Neuronal stem cell (in vitro differentiated cells): ENCODE measurements around the gene RBM7.

Source experiments
- DNase-seq: peaks from one replicate; pipeline ENCODE4 v3.0.0-alpha.2; 2013; ENCODE audit warnings: low spot score
- H2AFZ ChIP-seq: one replicate; pipeline ENCODE4 v1.6.1; 2013; ENCODE audit warnings: mild to moderate bottlenecking, low read length, inconsistent platforms
- H2AK5ac ChIP-seq: 2 replicates; pipeline ENCODE4 v1.6.1; 2013; ENCODE audit warnings: low read depth, mild to moderate bottlenecking, inconsistent platforms, low read length, moderate library complexity, mixed read lengths
- H2BK120ac ChIP-seq: 2 replicates; pipeline ENCODE4 v1.6.1; 2013; ENCODE audit warnings: low read depth, mild to moderate bottlenecking, inconsistent platforms, low read length, moderate library complexity, mixed read lengths
- H2BK12ac ChIP-seq: one replicate; pipeline ENCODE4 v1.6.1; 2013; ENCODE audit warnings: low read length, inconsistent platforms
- H2BK15ac ChIP-seq: 2 replicates; pipeline ENCODE4 v1.6.1; 2013; ENCODE audit warnings: mild to moderate bottlenecking, low read length, inconsistent platforms, mixed read lengths
- H2BK5ac ChIP-seq: one replicate; pipeline ENCODE4 v1.6.1; 2013; ENCODE audit warnings: inconsistent platforms, mild to moderate bottlenecking, low read length, moderate library complexity
- H3K14ac ChIP-seq: one replicate; pipeline ENCODE4 v1.6.1; 2013; ENCODE audit warnings: low read length, inconsistent platforms
- H3K18ac ChIP-seq: 2 replicates; pipeline ENCODE4 v1.6.1; 2013; ENCODE audit warnings: low read length, inconsistent platforms
- H3K23ac ChIP-seq: 2 replicates; pipeline ENCODE4 v1.6.1; 2013; ENCODE audit warnings: low read depth, mild to moderate bottlenecking, mixed read lengths, low read length, inconsistent platforms; ENCODE audit not compliant: poor library complexity
- H3K27ac ChIP-seq: replicated peaks from 3 replicates; pipeline ENCODE4 v1.5.1; 2013; ENCODE audit warnings: low read length, inconsistent platforms
- H3K27me3 ChIP-seq, 3 experiments: 2 replicates each; pipeline ENCODE4 v1.6.1; 2013; ENCODE audit warnings: low read length in 3 of 3, mild to moderate bottlenecking in 2 of 3, inconsistent platforms in 1 of 3, low read depth in 1 of 3, mixed read lengths in 1 of 3, moderate library complexity in 1 of 3; ENCODE audit not compliant: control insufficient read depth in 3 of 3, insufficient read depth in 3 of 3
- H3K36me3 ChIP-seq, 2 donors: replicated peaks in 1 of 2; 2 replicates each; pipeline ENCODE4 v1.6.1; 2013; ENCODE audit warnings: low read length in 2 of 2; ENCODE audit not compliant: control insufficient read depth in 2 of 2, insufficient read depth in 2 of 2
- H3K4ac ChIP-seq: 2 replicates; pipeline ENCODE4 v1.6.1; 2013; ENCODE audit warnings: inconsistent platforms, mild to moderate bottlenecking, low read length, moderate library complexity
- H3K4me1 ChIP-seq, 2 donors: 1 replicate in 1 of 2; 2 replicates in 1 of 2; pipeline ENCODE4 v1.6.1; 2013; ENCODE audit warnings: low read length in 2 of 2, low read depth in 1 of 2; ENCODE audit not compliant: control insufficient read depth in 2 of 2, insufficient read depth in 1 of 2
- H3K4me2 ChIP-seq: one replicate; pipeline ENCODE4 v1.6.1; 2013; ENCODE audit warnings: mild to moderate bottlenecking, low read length, inconsistent platforms; ENCODE audit not compliant: insufficient read depth, poor library complexity, severe bottlenecking
- H3K4me3 ChIP-seq, 2 donors: 2 replicates each; pipeline ENCODE4 v1.5.1; 2013; ENCODE audit warnings: low read length in 2 of 2, mild to moderate bottlenecking in 2 of 2, inconsistent platforms in 1 of 2, moderate library complexity in 1 of 2
- H3K79me1 ChIP-seq: one replicate; pipeline ENCODE4 v1.6.1; 2013; ENCODE audit warnings: low read depth, mild to moderate bottlenecking, inconsistent platforms, low read length, moderate library complexity
- H3K9ac ChIP-seq: one replicate; pipeline ENCODE4 v1.6.1; 2013; ENCODE audit warnings: mild to moderate bottlenecking, low read depth, low read length, inconsistent platforms; ENCODE audit not compliant: poor library complexity
- H3K9me3 ChIP-seq, 2 donors: replicated peaks in 1 of 2; 2 replicates each; pipeline versions ENCODE3 to v1.6.1; 2013; ENCODE audit warnings: low read length in 2 of 2, mild to moderate bottlenecking in 2 of 2, inconsistent platforms in 1 of 2, low read depth in 1 of 2, mixed read lengths in 1 of 2, moderate library complexity in 1 of 2; ENCODE audit not compliant: control insufficient read depth in 2 of 2, insufficient read depth in 1 of 2
- H4K8ac ChIP-seq: one replicate; pipeline ENCODE4 v1.6.1; 2013; ENCODE audit warnings: low read depth, mild to moderate bottlenecking, inconsistent platforms, low read length, moderate library complexity
- H4K91ac ChIP-seq: one replicate; pipeline ENCODE4 v1.6.1; 2013; ENCODE audit warnings: low read length, low read depth, mild to moderate bottlenecking, inconsistent platforms; ENCODE audit not compliant: poor library complexity
- WGBS, 2 donors: extraction: QIAGEN DNeasy Blood & Tissue Kit; methylation state at CpG; one replicate each; pipeline ENCODE4 v1.1.7; 2013; ENCODE audit warnings: missing lambda C conversion rate in 2 of 2, mixed read lengths in 1 of 2; ENCODE audit not compliant: insufficient read length in 2 of 2, insufficient replicate concordance in 1 of 2; ENCODE audit errors: extremely low coverage in 2 of 2; 5-methylcytosine and 5-hydroxymethylcytosine counted together

RBM7 gene

DNA sequence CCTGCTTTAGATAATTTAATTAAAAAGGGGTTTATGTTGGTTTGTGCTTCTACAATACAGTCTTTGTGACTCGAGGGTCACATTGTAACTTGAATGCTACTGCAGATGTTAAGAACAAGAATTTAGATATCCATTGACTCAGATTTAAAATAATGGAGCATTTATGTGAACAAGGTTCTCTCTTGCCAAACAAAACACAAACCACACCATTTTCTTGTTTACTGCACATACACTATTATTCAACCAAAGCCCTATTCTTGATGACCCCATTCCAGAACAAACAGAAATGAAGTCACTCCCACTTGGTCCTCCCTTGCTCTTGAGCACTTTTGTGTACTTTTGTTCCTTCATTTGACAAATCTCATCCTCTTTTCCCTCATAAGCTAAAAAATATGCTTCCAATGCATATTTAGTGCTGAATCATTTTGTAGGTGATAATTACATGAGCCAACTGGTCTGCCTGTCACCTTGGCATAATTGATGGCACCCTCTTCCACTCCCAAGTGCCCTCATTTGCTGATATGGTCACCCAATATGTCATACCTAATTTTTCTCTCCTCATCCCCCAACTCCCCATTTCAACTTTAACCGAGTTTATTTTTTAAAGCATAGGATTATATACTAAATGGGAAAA, 3.0 kb upstream of the RBM7 start:
- WGBS, 2 donors, result 100% methylated on average over 1 of the region's 2 CpGs; no CpG with 5 or more reads in 1 of the 2 donors
- Histone ChIP-seq H2BK15ac (no peak overlapping the region), H3K14ac (no peak overlapping the region), H3K4me2 (no peak overlapping the region), H3K36me3 (peaks cover 0 to under 1% of the 10 kb centered on the region in 2 donors), H3K9ac (no peak overlapping the region), H3K27me3 (peaks cover 0 to 3% (median 0%) of the 10 kb centered on the region in 3 experiments), H3K4me1 (peaks cover 2 to 4% of the 10 kb centered on the region in 2 donors), H3K27ac (no peak overlapping the region), H2AFZ (no peak overlapping the region), H2AK5ac (no peak overlapping the region), H4K91ac (no peak overlapping the region), H3K4ac (no peak overlapping the region), H4K8ac (no peak overlapping the region), H3K4me3 (no peak overlapping the region), H3K79me1 (no peaks in the 10 kb centered on the region), H2BK12ac (no peak overlapping the region), H3K18ac (no peak overlapping the region), H2BK120ac (no peak overlapping the region), H3K23ac (no peak overlapping the region), H3K9me3 (no peaks in the 10 kb centered on the region), H2BK5ac (no peak overlapping the region)
- DNase-seq, result no peak

DNA sequence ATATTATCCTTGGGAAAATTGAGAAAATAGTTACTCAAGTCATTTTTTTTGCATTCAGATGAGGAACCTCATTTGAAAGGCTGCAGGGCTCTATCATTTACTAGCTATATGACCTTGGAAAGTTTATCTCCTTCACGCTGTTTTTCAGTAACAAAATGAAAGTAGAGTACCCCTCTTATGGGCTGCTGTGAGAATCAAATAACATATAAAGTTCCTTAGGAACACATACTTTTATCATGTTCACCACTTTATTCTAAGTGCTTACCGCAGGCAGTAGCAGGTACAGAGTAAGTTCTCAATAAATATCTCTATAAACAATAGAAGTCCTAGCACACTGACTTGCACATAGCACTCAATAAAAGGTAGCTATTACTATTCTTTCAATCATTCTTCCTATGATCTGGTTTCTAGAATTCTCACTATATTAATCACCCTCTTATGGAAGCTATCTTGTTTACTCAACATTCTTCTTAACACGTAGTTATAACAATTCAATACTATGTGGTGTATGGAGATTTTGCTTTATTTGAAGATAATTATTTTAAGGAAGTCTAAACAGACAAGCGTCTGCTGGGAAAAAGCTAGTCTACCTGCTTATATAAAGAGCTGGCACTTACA, 2.1 kb upstream of the RBM7 start:
- H3K27ac ChIP-seq, result no peak overlapping the region
- no peak overlapping the region for H2BK12ac ChIP-seq
- DNase-seq, result no peak
- peaks cover 2 to 4% of the 10 kb centered on the region in 2 donors for H3K4me1 ChIP-seq
- no peak overlapping the region for H3K14ac ChIP-seq
- no peaks in the 10 kb centered on the region for H3K9me3 ChIP-seq
- no peaks in the 10 kb centered on the region for H3K79me1 ChIP-seq
- H3K18ac ChIP-seq, result no peak overlapping the region
- H2BK5ac ChIP-seq, result no peak overlapping the region
- H4K8ac ChIP-seq, result no peak overlapping the region
- H3K4me2 ChIP-seq, result no peak overlapping the region
- H3K36me3 ChIP-seq, result peaks cover 0 to 10% of the 10 kb centered on the region in 2 donors
- H3K27me3 ChIP-seq, result no peaks in the 10 kb centered on the region
- no peak overlapping the region for H2AFZ ChIP-seq
- no peak overlapping the region for H2AK5ac ChIP-seq
- H2BK120ac ChIP-seq, result no peak overlapping the region
- no peak overlapping the region for H3K23ac ChIP-seq
- H3K9ac ChIP-seq, result no peak overlapping the region
- no CpG with 5 or more reads among the region's 4 CpGs for WGBS, 2 donors
- H2BK15ac ChIP-seq, result no peak overlapping the region
- H4K91ac ChIP-seq, result no peak overlapping the region
- H3K4me3 ChIP-seq, result no peak overlapping the region
- H3K4ac ChIP-seq, result no peak overlapping the region

DNA sequence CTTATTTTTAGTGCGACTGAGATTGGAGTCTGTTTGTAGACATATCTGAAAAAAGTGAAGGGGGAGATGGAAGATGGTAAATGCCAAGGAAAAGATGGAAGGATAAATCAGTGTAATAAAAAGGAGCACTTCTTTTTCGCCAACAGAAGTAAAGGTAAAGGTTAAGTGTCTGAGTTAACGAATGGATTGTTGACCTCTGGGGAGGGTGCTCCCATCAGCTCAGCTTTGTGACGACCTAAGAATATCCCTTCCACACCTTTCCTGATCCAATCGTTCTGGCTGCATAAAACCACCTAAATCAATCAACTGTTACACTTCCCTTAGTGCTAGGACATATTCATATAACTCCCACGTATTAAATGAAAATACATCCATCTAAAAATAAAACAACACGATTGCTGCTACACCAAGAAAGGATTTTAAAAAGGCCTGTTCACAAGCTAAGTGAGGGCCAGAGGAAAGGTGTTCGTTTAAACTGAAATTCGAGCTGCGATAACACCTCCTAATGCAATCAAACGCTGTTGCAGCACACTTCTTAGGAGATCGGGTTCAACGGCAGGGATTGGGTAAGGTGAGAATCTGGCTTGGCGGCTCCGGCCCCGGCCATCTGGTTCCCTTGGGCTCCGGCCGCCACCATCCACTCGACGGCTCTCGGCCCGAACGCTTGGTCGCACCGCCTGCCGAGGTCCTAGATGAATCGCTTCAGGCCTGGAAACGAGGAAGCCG, 813 bp upstream of the RBM7 start:
- H3K27me3 ChIP-seq, result no peaks in the 10 kb centered on the region
- peak overlapping the region; percentile 73 for H2BK15ac ChIP-seq
- peaks cover 2 to 4% of the 10 kb centered on the region in 2 donors for H3K4me1 ChIP-seq
- no peak overlapping the region for H4K91ac ChIP-seq
- H2AFZ ChIP-seq, result peak overlapping the region; percentile 90
- peak overlapping the region; percentile 85 to 95 for H3K4me3 ChIP-seq
- H2BK12ac ChIP-seq, result peak overlapping the region; percentile 26
- H3K36me3 ChIP-seq, result peaks cover 0 to 22% of the 10 kb centered on the region in 2 donors
- no peaks in the 10 kb centered on the region for H3K79me1 ChIP-seq
- H3K9me3 ChIP-seq, result no peaks in the 10 kb centered on the region
- no CpG with 5 or more reads among the region's 29 CpGs for WGBS, 2 donors
- H3K4ac ChIP-seq, result no peak overlapping the region
- peak overlapping the region; percentile 96 for H3K27ac ChIP-seq
- no peak for DNase-seq
- H3K23ac ChIP-seq, result peak overlapping the region; percentile 76
- H2AK5ac ChIP-seq, result peak overlapping the region; percentile 85
- peak overlapping the region; percentile 97 for H2BK5ac ChIP-seq
- peak overlapping the region; percentile 97 for H3K9ac ChIP-seq
- no peak overlapping the region for H2BK120ac ChIP-seq
- peak overlapping the region; percentile 67 for H3K14ac ChIP-seq
- peak overlapping the region; percentile 77 for H3K4me2 ChIP-seq
- peak overlapping the region; percentile 94 for H4K8ac ChIP-seq
- peak overlapping the region; percentile 99 for H3K18ac ChIP-seq

DNA sequence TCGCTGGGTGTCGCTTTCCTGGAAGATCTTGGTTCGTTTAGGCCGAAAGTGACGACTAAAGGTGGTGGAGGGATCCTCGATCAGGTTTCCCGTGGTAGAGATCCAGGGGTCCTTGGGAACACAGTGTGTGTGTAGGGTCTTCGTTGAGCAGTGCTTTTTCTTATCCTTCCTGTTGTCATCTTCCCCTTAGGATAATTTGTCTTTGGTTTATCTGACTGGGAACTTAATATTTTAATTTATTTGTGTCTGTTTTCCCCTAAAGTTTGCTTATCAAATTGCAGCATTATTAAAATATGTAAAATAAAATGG, 403 bp downstream of the RBM7 start:
- Histone ChIP-seq H2AFZ (peak overlapping the region; percentile 90), H3K9ac (peak overlapping the region; percentile 97), H2AK5ac (peak overlapping the region; percentile 81), H2BK15ac (no peak overlapping the region), H3K27me3 (no peaks in the 10 kb centered on the region), H3K23ac (peak overlapping the region; percentile 76), H2BK120ac (peak overlapping the region; percentile 35), H4K91ac (no peak overlapping the region), H3K36me3 (peaks cover 0 to 35% of the 10 kb centered on the region in 2 donors), H3K4me3 (peak overlapping the region; percentile 85 to 95), H3K18ac (peak overlapping the region; percentile 84), H3K4me1 (peaks cover 2 to 4% of the 10 kb centered on the region in 2 donors), H2BK5ac (peak overlapping the region; percentile 97), H4K8ac (peak overlapping the region; percentile 43), H3K14ac (no peak overlapping the region), H3K9me3 (no peaks in the 10 kb centered on the region), H2BK12ac (no peak overlapping the region), H3K4me2 (peak overlapping the region; percentile 37), H3K79me1 (no peaks in the 10 kb centered on the region), H3K27ac (peak overlapping the region; percentile 89), H3K4ac (no peak overlapping the region)
- no peak for DNase-seq
- WGBS, 2 donors, result no CpG with 5 or more reads among the region's 8 CpGs
